ENCODE data around the gene DAPK3.

DAPK3 gene

DNA sequence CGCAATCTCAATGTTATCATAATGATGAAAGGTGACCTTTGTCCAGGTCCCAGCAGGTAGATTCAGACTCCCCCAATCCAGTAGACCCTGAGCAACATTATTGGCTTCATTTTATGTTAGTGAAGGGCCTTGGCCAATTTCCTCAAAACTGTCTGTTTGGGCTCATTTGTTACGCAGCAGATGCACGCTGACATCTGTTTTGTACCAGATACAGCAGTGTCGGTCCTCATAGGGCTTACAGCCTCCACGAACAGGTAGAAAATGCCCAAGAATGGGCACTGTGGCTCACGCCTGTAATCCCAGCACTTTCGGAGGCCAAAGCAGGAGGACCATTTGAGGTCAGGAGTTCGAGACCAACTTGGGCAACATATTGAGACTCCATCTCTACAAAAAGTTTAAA lies 51.1 kb downstream of the DAPK3 start:
- DNase-seq (ENCODE audit: low read depth, low spot score) = no peak

- no peak for DNase-seq (ENCODE audit: low read depth, low spot score)
Measured at GRCh38 chr19:3916033-3916432, 54.9 kb downstream of the DAPK3 start.

GRCh38 chr19:3914199-3914598 lies 56.7 kb downstream of the DAPK3 start:
- DNase-seq (ENCODE audit: low read depth, low spot score) = no peak

GRCh38 chr19:3910105-3910504 lies 60.8 kb downstream of the DAPK3 start:
- DNase-seq (ENCODE audit: low read depth, low spot score) = no peak
